Activated CD4-positive, alpha-beta T cell treated with anti-CD3 and anti-CD28 coated beads, Interleukin-2, Interleukin-6, amounts not matched to agents 100 ng/mL and 50 ng/mL, durations not matched to agents 16 hours and 8 hours (primary cell): ENCODE data around the gene GJB6.

ENCODE experiments used
- DNase-seq: peaks from one replicate; pipeline ENCODE4 v3.0.0-alpha.2; 2020

GJB6 gene

DNA sequence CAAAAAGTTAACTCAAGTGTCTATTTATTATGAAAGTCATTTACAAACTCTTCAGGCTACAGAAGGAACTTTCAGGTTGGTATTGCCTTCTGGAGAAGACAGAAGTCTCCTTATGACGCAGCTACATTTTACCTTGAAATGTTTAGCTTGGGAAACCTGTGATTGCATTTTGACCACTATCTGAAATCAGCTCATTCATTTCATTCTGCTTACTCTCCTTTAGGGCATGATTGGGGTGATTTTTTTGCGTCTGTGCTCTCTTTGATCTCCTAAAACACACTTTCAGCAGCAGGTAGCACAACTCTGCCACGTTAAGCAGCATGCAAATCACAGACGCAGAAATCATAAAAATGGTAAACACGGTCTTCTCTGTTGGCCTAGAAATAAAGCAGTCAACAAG, 9.6 kb downstream of the GJB6 start:
- peak; percentile 23 for DNase-seq

- DNase-seq: no peak
Observed at GRCh38 chr13:20221772-20222171, 10.3 kb downstream of the GJB6 start.

DNA sequence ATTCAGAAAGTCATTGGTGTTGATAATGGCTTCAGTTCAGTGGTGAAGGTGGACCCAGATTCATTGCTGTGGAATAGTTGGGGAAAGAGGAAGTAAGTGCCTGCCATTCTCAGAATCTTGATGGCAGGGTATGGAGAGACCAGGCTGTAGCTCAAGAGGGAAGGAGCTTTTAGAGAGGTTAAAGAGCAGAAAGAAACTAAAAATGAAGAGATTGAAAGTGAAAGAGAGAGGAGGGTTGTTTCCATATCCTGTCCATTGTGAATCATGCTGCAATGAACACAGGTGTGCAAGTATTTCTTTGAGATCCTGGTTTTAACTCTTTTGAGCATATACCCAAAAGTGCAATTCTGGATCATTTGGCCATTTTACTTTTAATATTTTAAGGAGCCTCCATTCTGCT, 12.5 kb downstream of the GJB6 start:
- peak; percentile 28 for DNase-seq

DNA sequence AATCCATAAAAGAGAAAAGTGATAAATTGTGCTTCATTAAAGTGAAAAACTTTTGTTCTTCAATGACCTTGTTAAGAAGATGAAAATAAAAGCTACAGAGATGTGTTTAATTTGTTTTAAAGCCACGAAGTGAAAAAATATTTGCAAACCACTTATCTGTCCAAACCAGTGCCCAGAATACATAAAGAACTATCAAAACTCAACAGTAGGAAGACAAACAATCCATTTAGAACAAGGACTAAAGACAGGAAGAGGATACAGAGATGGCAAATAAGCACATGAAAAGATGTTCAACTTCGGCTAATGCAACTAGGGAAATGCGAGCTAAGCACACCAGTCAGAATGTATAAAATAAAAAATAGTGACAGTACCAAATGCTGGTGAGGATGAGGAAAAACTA, 15.0 kb downstream of the GJB6 start:
- DNase-seq: no peak

- no peak for DNase-seq
Observed at GRCh38 chr13:20209948-20210347, 22.2 kb downstream of the GJB6 start.

DNA sequence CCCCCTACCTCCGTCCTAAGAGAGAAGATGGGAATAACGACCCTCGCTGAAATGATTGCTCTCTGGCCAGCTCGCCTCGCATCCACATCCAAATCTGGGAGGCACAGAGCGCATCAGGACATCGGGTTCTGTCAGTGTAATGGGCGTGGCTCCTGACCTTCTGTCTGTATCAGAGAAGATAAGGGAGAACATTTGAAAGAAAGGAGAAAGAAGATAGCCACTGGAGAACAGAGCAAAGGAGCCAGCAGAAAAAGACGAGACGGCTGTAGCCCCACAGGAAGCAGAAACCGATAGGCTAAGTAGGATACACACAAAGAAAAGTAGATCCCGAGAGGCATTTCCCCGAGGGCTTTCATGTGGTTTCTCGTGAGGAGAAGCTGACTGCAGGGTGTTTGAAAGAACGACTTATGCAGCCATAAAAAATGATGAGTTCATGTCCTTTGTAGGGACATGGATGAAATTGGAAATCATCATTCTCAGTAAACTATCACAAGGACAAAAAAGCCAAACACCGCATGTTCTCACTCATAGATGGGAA, 25.4 kb downstream of the GJB6 start:
- no peak for DNase-seq

DNA sequence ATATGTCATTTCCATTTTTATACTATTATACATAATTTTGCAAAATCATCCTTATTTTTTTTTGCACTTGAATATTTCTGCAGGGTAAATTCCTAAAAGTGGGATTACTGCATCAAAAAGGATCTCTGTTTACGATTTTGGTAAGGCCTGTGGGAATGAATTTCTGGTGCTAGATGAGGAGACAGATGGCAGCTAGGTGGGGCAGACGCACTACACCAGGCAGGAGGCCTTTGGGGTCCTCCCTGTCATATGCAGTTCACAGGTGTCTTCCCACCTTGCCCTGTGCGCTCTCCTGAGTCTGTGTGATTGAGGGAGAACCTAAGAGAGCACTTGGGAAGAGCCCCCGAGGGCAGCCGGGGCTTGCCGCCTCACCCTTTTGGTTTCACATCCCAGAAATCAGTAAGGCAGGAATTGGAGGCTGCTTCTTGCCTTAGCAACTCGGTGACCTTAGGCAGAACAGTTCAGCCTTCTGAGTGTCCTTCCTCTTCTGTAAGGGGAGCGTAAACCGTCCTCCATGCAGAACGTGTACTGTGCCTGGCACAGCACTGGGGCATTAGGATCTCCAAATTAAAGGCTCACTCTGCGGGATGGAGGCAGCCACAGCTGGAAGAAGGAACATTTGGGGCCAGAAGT, 25.9 kb downstream of the GJB6 start:
- DNase-seq: no peak

- DNase-seq: no peak
Observed at GRCh38 chr13:20198781-20199180, 33.3 kb downstream of the GJB6 start.

GRCh38 chr13:20197361-20197834, 34.7 kb downstream of the GJB6 start:
- DNase-seq: peak; percentile 41

DNA sequence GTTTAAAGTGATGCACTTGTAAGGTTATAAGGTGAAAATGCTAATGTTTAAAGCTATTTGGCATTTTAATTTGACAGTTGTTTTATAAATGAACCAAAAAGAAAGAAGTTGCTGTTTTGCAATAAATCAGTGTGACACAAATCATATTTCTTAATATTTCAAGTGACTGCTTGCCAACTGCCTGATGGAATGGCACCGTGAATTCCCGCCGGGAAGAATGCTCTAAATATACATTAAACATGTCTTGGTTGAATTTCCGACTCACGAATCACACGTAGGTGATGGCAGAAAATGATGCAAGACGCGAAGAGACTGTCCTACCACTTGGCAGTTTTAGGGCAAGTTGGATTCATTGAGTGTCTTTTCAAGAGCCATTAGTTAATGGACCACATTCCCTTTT, 36.3 kb downstream of the GJB6 start:
- no peak for DNase-seq

DNA sequence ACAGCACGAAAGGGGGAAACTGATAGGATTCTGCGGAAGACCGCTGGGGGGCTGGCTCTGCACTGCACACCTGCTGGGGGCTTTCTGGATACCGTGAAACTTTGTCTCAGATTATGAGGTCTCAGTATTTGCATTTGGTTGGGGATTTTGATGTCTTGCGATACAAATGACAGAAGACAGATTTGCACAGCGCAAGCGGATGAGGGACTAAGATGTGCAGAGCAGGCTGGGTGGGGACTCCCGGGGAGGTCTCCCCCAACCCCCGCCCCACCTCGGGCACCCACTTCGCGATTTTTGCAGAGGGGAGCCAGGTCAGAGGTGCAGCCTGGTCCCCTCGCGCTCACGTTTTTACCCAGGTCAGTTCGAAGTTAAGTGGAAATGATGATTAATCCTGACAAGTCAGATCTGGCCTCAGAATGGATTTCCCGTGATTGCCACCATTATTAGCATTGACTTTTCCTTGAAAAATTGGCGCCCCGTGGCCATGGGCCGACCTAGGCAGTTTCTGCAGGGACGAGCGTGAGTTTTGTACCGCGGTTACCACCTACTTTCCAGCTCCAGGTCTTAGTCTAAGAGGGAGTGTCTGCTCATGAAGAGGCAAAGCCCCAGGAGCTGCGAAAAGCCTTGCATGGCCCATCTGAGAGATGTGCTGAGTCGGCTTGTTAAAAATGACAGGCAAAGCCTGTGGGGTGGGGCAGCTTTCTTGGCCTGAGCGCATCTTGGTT, 38.0 kb downstream of the GJB6 start:
- DNase-seq: peak; percentile 29

DNA sequence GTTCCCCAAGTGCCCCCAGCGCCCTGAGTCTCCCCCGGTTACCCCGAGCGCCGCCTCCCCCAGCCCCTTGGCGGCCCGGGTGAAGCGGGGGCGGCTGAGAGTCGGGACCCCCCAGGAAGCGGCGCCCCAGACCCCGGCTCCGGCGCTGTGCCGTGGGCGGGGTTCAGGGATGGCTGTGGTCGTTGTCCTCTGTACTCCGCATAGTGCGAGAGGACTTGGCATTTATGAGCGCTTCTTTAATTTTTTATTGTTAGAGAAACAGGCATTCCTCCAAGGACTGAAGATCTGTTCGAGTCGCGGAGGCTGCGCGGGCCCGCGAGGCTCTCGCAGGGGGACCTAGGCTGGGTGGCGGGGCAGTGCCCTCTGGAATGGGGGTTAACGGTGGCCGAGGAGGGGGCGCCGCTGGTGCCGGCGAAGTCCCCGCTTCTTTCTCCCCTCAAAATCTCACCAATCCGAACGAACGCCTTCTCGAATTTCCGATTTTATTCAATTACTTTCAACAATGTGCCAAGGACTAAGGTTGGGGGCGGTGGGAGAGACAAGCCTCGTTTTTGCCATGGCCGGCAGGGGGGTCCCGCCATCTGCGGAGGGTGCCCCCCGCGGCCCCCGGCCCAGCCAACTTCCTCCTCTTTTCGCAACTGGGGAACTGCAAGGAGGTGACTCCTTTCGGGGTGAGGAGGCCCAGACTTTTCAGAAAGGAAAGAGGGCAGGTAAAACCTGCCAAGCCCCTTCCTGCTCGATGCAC, 38.8 kb downstream of the GJB6 start:
- no peak for DNase-seq

DNA sequence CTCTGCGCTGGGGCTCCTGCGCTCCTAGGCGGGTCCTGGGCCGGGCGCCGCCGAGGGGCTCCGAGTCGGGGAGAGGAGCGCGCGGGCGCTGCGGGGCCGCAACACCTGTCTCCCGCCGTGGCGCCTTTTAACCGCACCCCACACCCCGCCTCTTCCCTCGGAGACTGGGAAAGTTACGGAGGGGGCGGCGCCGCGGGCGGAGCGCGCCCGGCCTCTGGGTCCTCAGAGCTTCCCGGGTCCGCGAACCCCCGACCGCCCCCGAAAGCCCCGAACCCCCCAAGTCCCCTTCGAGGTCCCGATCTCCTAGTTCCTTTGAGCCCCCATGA, 39.3 kb downstream of the GJB6 start, which contains the start of gene GJB2:
GJB2 (minus strand) TSS at position 103 of the 326 bp plus-strand sequence. CDS start 3,357 bp downstream, outside the sequence.
- no peak for DNase-seq

DNA sequence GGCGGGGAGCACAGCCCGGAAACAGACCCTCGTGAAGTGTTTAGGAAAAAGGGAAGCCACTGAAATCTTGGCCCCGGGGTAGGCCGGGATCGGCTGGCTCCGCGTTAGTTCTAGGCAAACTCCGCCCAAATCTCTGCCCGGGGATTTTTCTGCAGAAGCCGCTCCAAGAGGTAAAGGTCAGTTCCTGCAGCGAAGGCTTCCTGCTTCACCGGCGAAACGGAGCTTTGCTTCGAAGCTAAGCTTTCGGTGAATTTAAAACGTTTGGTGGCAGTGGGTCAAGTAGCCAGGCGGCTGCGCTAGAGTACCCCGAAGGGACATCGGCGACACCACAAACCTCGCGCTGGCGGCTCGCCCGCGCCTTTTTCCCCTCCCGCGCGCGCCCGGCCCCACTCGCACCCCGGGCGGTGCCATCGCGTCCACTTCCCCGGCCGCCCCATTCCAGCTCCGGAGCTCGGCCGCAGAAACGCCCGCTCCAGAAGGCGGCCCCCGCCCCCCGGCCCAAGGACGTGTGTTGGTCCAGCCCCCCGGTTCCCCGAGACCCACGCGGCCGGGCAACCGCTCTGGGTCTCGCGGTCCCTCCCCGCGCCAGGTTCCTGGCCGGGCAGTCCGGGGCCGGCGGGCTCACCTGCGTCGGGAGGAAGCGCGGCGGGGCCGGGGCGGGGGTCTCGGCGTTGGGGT, 39.8 kb downstream of the GJB6 start:
- no peak for DNase-seq

GRCh38 chr13:20191311-20192157, 40.6 kb downstream of the GJB6 start:
- no peak for DNase-seq

DNA sequence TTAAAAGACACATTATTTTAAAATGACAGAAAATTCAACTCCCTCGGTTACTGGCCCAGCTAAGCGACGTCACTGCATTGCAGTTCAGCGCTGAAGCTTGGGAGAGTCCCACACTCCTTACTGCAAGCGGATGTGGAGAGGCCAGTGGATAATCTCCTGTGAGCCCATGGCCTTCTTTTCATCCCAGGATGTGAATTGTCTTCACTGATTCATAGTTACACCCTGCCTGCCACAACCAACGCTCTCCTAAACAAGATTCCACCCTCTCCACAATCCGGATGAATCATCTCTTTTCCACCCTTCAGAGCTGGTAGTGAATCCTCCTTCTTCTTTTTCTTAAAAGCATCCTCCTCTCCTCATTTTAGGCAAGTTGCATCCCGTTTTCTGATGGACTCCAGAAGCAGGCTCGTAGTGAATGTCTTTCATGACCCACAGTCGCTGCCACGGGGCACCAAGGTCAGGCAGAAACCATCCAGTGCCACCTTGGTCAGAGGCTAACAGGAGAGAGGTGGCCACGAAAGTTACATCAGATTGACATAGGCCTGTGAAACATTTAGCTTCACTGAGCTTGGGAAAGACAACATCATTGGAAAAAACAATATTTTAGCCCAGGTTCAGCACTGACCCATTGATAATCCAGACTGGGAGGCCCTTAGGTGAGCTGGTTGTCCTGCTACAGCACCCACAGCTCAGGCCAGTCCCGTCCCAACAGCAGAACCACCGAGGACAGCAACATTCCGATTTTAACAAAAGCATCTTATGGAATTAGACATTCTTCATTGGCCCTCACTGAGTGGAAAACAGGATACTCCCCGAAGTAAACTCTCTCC, 41.4 kb downstream of the GJB6 start:
- DNase-seq: no peak

DNA sequence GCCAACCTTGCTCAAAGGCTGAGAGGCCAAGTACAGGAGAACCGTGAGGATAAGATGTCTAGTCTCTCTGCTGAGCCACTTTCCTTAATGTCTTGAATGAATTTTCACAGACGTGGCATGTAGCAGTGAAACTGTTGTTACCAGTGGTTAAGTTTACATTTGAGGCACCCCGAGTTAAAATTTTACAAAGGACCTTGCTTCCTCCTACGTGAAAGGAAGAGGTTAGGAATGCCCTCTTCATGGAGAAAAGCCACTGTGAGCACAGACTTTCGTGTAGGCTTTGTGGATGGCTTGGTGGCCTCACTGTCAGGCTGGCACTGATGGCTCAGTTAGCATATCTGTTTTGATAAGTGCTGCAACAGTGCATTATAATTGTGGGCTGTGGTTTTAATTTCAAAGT, 42.0 kb downstream of the GJB6 start:
- no peak for DNase-seq

DNA sequence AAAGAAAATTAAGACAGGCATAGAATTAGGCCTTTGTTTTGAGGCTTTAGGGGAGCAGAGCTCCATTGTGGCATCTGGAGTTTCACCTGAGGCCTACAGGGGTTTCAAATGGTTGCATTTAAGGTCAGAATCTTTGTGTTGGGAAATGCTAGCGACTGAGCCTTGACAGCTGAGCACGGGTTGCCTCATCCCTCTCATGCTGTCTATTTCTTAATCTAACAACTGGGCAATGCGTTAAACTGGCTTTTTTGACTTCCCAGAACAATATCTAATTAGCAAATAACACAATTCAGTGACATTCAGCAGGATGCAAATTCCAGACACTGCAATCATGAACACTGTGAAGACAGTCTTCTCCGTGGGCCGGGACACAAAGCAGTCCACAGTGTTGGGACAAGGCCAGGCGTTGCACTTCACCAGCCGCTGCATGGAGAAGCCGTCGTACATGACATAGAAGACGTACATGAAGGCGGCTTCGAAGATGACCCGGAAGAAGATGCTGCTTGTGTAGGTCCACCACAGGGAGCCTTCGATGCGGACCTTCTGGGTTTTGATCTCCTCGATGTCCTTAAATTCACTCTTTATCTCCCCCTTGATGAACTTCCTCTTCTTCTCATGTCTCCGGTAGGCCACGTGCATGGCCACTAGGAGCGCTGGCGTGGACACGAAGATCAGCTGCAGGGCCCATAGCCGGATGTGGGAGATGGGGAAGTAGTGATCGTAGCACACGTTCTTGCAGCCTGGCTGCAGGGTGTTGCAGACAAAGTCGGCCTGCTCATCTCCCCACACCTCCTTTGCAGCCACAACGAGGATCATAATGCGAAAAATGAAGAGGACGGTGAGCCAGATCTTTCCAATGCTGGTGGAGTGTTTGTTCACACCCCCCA, 43.2 kb downstream of the GJB6 start:
- DNase-seq: no peak

DNA sequence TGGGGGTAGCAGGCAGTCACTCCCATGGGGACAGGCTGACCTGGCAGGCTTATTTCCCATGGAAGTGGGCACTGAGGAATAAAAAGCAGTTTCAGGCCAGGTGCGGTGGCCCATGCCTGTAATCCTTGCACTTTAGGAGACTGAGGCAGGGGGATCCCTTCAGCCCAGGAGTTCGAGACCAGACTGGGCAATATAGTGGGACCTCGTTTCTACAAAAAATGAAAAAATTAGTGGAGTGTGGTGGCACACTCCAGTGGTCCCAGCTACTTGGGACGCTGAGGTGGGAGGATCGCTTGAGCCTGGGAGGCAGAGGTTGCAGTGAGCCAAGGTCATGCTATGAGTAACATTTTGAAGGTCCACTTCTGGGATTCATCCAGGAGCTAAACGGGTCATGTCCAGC, 45.3 kb downstream of the GJB6 start:
- DNase-seq: no peak
